Lower lobe of right lung (tissue), 2 donors: ENCODE results near the gene NET1. TPM values are rescaled to one million over a fixed set of nuclear protein-coding genes. Genes with fewer than 3 reads are reported as not detected.

Experiments used
- ATAC-seq, 2 donors: fragments of 200-7000 bp; cut with Tn5 transposase; one replicate each; pipeline ENCODE4 v1.9.1; 2020 to 2022; ENCODE audit warnings: mild to moderate bottlenecking in 2 of 2, moderate library complexity in 2 of 2
- DNase-seq: peaks from one replicate; pipeline ENCODE4 v3.0.0-alpha.2; 2020
- H3K27ac ChIP-seq: fragments of 200-600 bp; one replicate; pipeline ENCODE4 v1.8.0; 2022
- H3K27me3 ChIP-seq: fragments of 200-600 bp; one replicate; pipeline ENCODE4 v1.8.0; 2022; ENCODE audit warnings: low read depth
- H3K36me3 ChIP-seq: fragments of 200-600 bp; one replicate; pipeline ENCODE4 v1.8.0; 2022; ENCODE audit warnings: mild to moderate bottlenecking
- H3K4me1 ChIP-seq: fragments of 200-600 bp; one replicate; pipeline ENCODE4 v1.8.0; 2022
- H3K4me3 ChIP-seq: fragments of 200-600 bp; one replicate; pipeline ENCODE4 v1.8.0; 2022; ENCODE audit warnings: mild to moderate bottlenecking
- H3K9me3 ChIP-seq: fragments of 200-600 bp; one replicate; pipeline ENCODE4 v1.8.0; 2022
- CTCF ChIP-seq: fragments of 200-600 bp; IDR thresholded peaks from one replicate; pipeline ENCODE4 v1.8.0; 2022; ENCODE audit warnings: antibody characterized with exemption, mild to moderate bottlenecking
- intact Hi-C: fragments of 100-400 bp; cut with DNase I; formaldehyde crosslinking; loops from one replicate; pipeline ENCODE4 v1.11.0; 2022
- total RNA-seq: library from RNA; stranded (reverse); fragmentation: NEBNext Ultra II Directional; extraction: Animal tissue kit (Norgen Biotek cat#: 25700); gene quantifications from one replicate; pipeline ENCODE4 v1.2.1, GENCODE V29; 2021
- donor health status: DM: no; HTN: yes; CAD: no; lungs with severe emphysema.

The NET1 gene
- total RNA-seq, 1 donor from 2014 or later, result 46.7 TPM

- H3K9me3 ChIP-seq, result no peaks in the 10 kb centered on the region
- no peak overlapping the region for H3K4me3 ChIP-seq
- H3K27ac ChIP-seq, result no peak overlapping the region
- H3K27me3 ChIP-seq, result no peaks in the 10 kb centered on the region
- no peak for ATAC-seq
- no peaks in the 10 kb centered on the region for H3K4me1 ChIP-seq
- intact Hi-C loops, result no loop called here
- no peaks in the 10 kb centered on the region for H3K36me3 ChIP-seq
- TF ChIP-seq CTCF, result no peak
- DNase-seq, result no peak
These were observed 73.8 kb downstream of the NET1 start for GRCh38 chr10:5485948-5486852.

- ATAC-seq (no peak), DNase-seq (no peak)
- H3K27me3 ChIP-seq, result no peaks in the 10 kb centered on the region
- intact Hi-C loops, result no loop called here
- no peak overlapping the region for H3K4me3 ChIP-seq
- H3K36me3 ChIP-seq, result no peaks in the 10 kb centered on the region
- no peaks in the 10 kb centered on the region for H3K9me3 ChIP-seq
- no peak overlapping the region for H3K27ac ChIP-seq
- H3K4me1 ChIP-seq, result no peaks in the 10 kb centered on the region
- TF ChIP-seq CTCF, result no peak
These were observed 74.5 kb downstream of the NET1 start for GRCh38 chr10:5486853-5487235.

GRCh38 chr10:5488272-5489161, 76.2 kb downstream of the NET1 start:
- Histone ChIP-seq H3K4me3 (no peak overlapping the region), H3K4me1 (no peaks in the 10 kb centered on the region), H3K27me3 (no peaks in the 10 kb centered on the region), H3K27ac (no peak overlapping the region), H3K36me3 (no peaks in the 10 kb centered on the region), H3K9me3 (no peaks in the 10 kb centered on the region)
- no peak for TF ChIP-seq CTCF
- intact Hi-C loops, result no loop called here
- DNase-seq (no peak), ATAC-seq (peak; percentile 52 to 75)

GRCh38 chr10:5490032-5490431, 77.7 kb downstream of the NET1 start:
- Histone ChIP-seq H3K4me3 (no peak overlapping the region), H3K4me1 (no peaks in the 10 kb centered on the region), H3K36me3 (no peaks in the 10 kb centered on the region), H3K27me3 (no peaks in the 10 kb centered on the region), H3K9me3 (no peaks in the 10 kb centered on the region), H3K27ac (no peak overlapping the region)
- DNase-seq, result no peak
- intact Hi-C loops, result no loop called here
- no peak for ATAC-seq
- TF ChIP-seq CTCF, result no peak

- H3K27me3 ChIP-seq, result no peaks in the 10 kb centered on the region
- DNase-seq (no peak), ATAC-seq (no peak)
- no peaks in the 10 kb centered on the region for H3K4me1 ChIP-seq
- no peak for TF ChIP-seq CTCF
- intact Hi-C loops, result no loop called here
- no peaks in the 10 kb centered on the region for H3K9me3 ChIP-seq
- H3K4me3 ChIP-seq, result no peak overlapping the region
- no peak overlapping the region for H3K27ac ChIP-seq
- H3K36me3 ChIP-seq, result no peaks in the 10 kb centered on the region
These were observed 78.5 kb downstream of the NET1 start for GRCh38 chr10:5490698-5491464.
